ENCODE measurements around the gene DTX3L.
A peak's percentile ranks its signal among the peaks of the same experiment; 100 is the strongest.

Gene DTX3L

DNA sequence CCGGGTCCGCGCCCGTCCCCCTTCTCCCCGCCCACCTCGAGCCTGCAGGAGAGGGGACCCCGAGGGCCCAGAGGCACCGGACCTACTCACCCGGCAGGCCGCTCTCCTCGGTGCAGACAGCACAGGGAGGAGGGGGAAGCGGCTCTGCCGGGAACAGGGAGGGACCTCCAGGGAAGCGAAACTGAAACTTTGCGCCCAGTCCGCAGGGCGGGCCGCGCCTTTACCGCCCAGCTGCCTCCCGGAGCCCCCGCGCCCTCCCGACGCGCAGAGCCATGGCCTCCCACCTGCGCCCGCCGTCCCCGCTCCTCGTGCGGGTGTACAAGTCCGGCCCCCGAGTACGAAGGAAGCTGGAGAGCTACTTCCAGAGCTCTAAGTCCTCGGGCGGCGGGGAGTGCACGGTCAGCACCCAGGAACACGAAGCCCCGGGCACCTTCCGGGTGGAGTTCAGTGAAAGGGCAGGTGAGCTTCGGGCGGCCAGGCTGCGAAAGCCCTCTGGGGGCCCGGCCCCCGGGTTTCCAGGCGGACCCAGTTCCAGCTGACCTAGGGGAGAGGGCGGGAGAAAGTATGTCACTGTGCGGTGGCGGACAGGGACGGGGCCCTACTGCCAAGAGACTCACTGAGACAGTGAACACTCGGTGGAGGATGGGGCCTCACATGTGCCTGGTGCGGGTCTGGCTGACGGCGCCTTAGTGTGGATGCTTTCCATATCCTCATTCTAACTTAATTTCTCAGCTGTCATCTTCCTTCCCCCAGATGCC lies at the start of gene DTX3L, which contains the start of gene PARP9:
DTX3L (plus strand) TSS at position 184 of the 758 bp plus-strand sequence; CDS start at position 273, 89 bp downstream.
PARP9 (minus strand) TSS at position 146 of the 758 bp plus-strand sequence. CDS start 4,680 bp downstream, outside the sequence.
- peak; percentile 79 for DNase-seq

GRCh38 chr3:122515020-122515468 lies 49.1 kb upstream of the DTX3L start:
- DNase-seq: no peak

GRCh38 chr3:122515870-122516269 lies 48.3 kb upstream of the DTX3L start:
- no peak for DNase-seq

DNA sequence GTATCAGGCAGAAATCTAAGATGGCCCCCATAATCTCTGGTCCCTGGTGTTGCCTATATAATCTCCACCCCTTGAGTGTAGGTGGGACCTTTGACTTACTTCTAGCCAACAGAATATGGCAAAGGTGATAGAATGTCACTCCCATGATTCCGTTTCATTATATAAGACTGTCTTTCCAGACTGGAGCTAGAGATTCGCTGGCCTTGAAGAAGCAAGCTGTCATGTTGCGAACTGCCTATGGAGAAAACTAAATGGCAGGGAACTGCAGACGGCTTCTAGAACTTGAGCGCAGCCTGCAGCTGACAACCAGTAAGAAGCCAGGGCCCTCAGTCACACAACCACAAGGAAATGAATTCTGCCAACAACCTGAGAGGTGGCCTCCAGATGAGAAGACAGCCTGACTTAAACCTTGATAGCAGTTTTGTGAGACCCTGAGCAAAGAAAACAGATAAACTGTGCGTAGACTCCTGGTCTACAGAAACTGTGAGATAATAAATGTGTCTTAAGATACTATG lies 47.2 kb upstream of the DTX3L start:
- DNase-seq: no peak

DNA sequence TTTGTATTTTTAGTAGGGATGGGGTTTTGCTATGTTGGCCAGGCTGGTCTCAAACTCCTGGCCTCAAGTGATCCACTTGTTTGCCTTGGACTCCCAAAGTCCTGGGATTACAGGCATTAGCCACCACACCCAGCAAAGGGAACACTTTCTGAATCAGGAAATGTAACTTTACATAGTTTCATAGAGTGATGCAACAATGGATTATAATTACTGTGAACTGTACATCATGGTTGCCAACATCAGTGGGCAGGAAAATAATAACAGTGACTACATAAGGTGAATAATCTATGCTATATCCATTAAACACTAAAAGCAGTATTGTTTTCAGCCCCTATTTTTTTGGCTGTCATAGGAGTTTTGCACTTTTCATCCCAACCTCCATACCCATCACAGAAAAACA lies 44.4 kb upstream of the DTX3L start:
- DNase-seq: no peak

- DNase-seq: no peak
Observed at GRCh38 chr3:122520861-122521260, 43.3 kb upstream of the DTX3L start.

DNA sequence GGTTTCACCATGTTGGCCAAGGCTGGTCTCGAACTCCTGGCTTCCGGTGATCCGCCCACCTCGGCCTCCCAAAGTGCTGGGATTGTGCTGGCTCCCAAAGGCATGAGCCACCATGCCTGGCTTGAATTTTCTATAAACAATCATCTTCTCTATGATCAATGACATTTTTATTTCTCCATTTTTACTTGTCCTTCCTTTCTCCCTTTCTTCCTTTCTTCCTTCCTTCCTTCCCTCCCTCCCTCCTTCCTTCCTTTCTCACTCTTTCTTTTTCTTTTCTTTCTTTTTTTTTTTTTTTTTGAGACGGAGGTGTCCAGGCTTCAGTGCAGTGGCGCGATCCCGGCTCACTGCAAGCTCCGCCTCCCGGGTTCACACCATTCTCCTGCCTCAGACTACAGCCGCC lies 40.8 kb upstream of the DTX3L start:
- no peak for DNase-seq

DNA sequence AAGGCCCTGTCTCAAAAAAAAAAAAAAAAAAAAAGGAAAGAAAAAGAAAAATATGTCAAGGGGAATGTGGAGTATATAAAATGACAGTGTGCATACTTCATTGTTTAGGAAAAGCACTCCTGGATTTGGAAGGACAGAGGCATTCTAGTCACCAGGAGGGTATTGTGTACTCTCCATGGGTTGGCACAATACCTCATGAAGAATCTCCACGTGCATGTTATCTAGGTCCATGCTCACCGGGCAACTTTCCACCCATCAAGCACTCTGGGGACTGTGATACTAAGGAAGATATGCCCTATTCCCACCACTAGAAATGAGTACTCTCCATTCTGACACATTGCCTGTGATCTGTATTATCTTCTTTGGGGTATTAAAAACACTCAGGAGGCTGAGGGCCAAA lies 34.0 kb upstream of the DTX3L start:
- DNase-seq: no peak

GRCh38 chr3:122533480-122533879 lies 30.7 kb upstream of the DTX3L start:
- no peak for DNase-seq

- peak; percentile 42 for DNase-seq
Observed at GRCh38 chr3:122533931-122534334, 30.2 kb upstream of the DTX3L start.

DNA sequence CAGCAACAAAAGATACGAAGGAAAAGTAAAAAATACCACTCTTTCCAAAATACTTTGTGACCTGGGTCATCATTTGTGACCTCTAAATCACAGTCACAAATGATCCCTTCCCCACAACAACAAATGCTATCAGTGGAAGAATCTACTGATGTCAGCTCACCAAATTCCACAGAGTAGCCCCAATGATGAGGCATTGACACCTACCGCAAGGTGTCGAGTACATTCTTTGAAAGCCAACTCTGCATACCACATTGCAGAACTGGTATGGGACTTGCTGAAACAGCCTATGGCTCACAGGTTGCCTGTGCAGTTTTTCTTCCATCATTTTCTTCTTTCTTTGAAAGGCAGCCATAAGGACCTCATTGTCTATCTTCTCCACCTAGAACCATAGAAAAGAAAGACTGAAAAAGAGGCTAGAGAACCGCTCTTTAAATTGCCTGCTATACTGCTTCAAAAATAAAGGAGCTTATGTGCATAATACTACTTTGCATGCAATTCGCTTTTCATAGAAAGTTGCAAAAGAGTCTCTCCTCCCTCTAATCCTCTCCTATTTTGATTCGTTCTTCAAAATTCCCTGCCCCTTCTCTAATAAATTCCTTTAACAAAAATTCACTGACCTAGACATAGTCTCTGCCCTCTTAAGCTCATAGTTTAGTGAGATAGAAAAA lies 28.0 kb upstream of the DTX3L start:
- DNase-seq: no peak

GRCh38 chr3:122536632-122537001 lies 27.5 kb upstream of the DTX3L start:
- no peak for DNase-seq

- DNase-seq: no peak
Observed at GRCh38 chr3:122538956-122539490, 25.1 kb upstream of the DTX3L start.

- DNase-seq: no peak
Observed at GRCh38 chr3:122546151-122546550, 18.0 kb upstream of the DTX3L start.

DNA sequence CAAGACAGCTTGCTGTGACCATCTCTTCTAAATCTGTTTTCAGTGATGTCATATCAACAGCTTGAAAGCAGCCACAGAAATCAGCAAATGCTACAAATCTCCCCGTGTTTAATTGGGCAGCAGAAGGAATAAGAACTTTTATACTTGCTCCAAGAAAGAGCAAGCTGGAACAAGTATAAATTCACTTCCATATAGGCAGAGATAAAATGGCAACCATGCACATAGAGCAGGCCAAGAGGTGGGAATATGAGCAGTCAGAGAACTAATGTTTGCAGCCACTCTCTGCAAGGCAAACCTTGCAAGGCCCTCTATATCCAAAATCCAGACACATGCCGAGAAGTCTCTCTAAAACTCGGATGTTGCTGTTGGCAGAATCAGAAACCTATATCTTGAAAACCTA lies 16.1 kb upstream of the DTX3L start:
- DNase-seq: no peak

DNA sequence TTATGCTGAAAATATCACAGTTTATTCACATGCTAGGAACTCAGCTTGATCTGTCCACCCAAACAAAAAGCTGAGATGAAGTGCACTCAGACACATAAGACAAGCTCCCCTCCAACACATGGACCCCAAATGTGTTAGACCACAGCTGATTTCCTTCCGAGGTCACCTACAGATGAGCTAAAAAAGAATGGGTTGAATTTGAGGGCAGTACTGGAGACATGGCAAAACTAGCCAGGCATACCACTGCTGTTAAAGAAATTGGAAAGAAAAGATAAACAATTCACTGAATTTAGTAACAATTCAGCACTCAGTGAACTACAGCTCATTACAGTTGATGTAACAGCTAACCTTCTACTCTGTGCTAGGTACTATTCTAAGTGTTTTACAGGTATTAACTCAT lies 15.5 kb upstream of the DTX3L start:
- no peak for DNase-seq

DNA sequence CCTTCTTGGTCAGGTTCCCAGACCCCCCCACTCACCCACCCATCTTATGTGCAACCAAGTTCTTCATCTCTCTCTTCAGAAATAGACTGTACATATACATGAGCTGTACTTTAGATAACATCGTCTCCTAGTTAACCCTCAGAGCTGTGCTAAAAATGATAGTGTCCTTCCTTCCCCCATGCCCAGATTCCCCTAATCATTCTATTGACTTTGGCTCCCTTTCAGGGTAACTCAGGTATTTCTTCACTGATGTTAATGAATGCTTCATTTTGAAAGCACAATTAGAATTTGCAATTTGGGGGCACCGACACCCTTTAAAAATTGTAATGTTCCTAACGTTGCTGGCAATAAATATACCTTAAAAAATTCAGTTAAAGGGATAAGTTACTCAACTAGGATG lies 11.0 kb upstream of the DTX3L start:
- no peak for DNase-seq

DNA sequence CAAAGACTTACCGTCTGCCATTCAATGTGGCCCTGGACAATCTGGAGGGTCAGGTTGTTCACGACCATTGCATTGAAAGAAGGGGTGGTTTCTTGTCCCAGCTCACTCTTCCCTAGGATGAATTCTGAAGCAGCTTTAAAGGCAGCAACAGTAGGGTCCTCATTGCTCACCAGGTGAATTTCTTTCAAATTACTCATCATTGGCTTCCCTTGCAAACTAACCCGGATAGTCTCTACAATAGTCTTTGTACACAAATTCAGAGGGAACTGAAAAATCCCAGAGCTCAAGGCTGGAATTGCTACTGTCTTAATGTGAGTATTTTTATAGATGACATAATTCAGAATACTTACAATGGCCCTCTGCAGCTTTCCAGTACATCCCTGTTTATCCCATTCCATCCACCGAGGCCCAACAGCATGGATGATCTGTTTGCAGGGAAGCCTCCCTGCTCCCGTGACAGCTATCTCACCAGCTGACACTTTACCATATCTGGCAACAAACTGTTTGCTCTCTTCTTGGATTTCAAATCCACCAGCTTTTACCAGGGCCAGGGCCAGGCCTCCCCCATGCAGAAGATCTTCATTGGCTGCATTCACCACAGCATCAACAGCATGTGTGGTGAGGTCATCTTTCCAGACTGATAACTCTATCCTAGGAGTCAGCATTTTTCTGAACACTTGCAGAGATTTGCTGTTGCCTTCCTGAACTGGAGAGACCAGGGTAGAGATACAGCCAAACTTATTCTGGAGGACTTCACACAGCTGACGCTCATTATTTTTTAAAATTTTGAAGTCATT lies 8.7 kb upstream of the DTX3L start:
- DNase-seq: no peak

- no peak for DNase-seq
Observed at GRCh38 chr3:122557356-122557755, 6.8 kb upstream of the DTX3L start.

GRCh38 chr3:122558605-122559004 lies 5.5 kb upstream of the DTX3L start:
- DNase-seq: no peak

GRCh38 chr3:122559906-122560305 lies 4.2 kb upstream of the DTX3L start:
- no peak for DNase-seq

GRCh38 chr3:122560680-122561079 lies 3.5 kb upstream of the DTX3L start:
- DNase-seq: peak; percentile 60
